Suprapubic skin (tissue), 4 donors: ENCODE results near the gene ITPA. TPM values are rescaled to one million over a fixed set of nuclear protein-coding genes. Genes with fewer than 3 reads are reported as not detected.

Source experiments
- DNase-seq, 2 donors: peaks; one replicate each; pipeline ENCODE4 v3.0.0-alpha.2; 2019; ENCODE audit warnings: low spot score in 2 of 2
- H3K27ac ChIP-seq: fragments of 200-600 bp; sonication (generic); one replicate; pipeline ENCODE4 v1.5.1; 2019
- H3K27me3 ChIP-seq: fragments of 200-600 bp; sonication (generic); one replicate; pipeline ENCODE4 v1.5.1; 2019
- H3K36me3 ChIP-seq: fragments of 200-600 bp; sonication (generic); one replicate; pipeline ENCODE4 v1.5.1; 2019
- H3K4me1 ChIP-seq: fragments of 200-600 bp; sonication (generic); one replicate; pipeline ENCODE4 v1.5.1; 2019
- H3K4me3 ChIP-seq: fragments of 200-600 bp; sonication (generic); one replicate; pipeline ENCODE4 v1.5.1; 2019; ENCODE audit warnings: mild to moderate bottlenecking
- H3K9me3 ChIP-seq: fragments of 200-600 bp; sonication (generic); one replicate; pipeline ENCODE4 v1.5.1; 2019
- CTCF ChIP-seq, 2 donors: fragments of 200-600 bp in 1 of 2; fragments of 450-650 bp in 1 of 2; sonication (generic) in 1 of 2; IDR thresholded peaks; one replicate each; pipeline ENCODE4 v1.5.1; 2016 to 2019; ENCODE audit warnings: antibody characterized with exemption in 2 of 2, mild to moderate bottlenecking in 1 of 2, moderate library complexity in 1 of 2
- EP300 ChIP-seq: sonication (generic); formaldehyde crosslinking; IDR thresholded peaks from one replicate; pipeline ENCODE4 v1.6.1; 2017; ENCODE audit warnings: antibody characterized with exemption
- POLR2A ChIP-seq, 2 donors: fragments of 450-650 bp; IDR thresholded peaks; one replicate each; pipeline ENCODE4 v1.6.1; 2017; ENCODE audit warnings: antibody characterized with exemption in 2 of 2, mild to moderate bottlenecking in 2 of 2, moderate library complexity in 2 of 2
- POLR2AphosphoS5 ChIP-seq, 3 donors: sonication (generic); formaldehyde crosslinking; IDR thresholded peaks; one replicate each; pipeline ENCODE4 v1.6.1; 2017; ENCODE audit warnings: antibody characterized with exemption in 3 of 3
- WGBS: methylation state at CpG from one replicate; pipeline ENCODE4 v1.1.5; 2018; 5-methylcytosine and 5-hydroxymethylcytosine counted together
- total RNA-seq, 4 donors: library from RNA; depleted of rRNA; stranded (reverse); fragments of >200 nt; gene quantifications; one replicate each; pipeline ENCODE4 v1.1.0, GENCODE V29; 2016

Gene ITPA
- total RNA-seq, 4 donors from 2014 or later = 40.5 to 72.4 (median 53.6) TPM

GRCh38 chr20:3227936-3228749 lies 18.8 kb downstream of the ITPA start:
- no peak for DNase-seq
- no peak overlapping the region for H3K4me3 ChIP-seq
- no peaks in the 10 kb centered on the region for H3K9me3 ChIP-seq
- TF ChIP-seq POLR2AphosphoS5 (IDR thresholded peaks at IDR 0.05) = no peak
- TF ChIP-seq POLR2A (IDR thresholded peaks at IDR 0.05) = no peak
- TF ChIP-seq EP300 = no peak
- TF ChIP-seq CTCF (IDR thresholded peaks at IDR 0.05) = no peak
- H3K27ac ChIP-seq = no peak overlapping the region
- H3K27me3 ChIP-seq = no peaks in the 10 kb centered on the region
- H3K36me3 ChIP-seq = peaks cover 16% of the 10 kb centered on the region
- WGBS = 84% methylated on average over 38 of the region's 42 CpGs
- H3K4me1 ChIP-seq = peaks cover 3% of the 10 kb centered on the region

- 94% methylated on average over 8 of the region's 11 CpGs for WGBS
- TF ChIP-seq POLR2A (IDR thresholded peaks at IDR 0.05) (no peak), EP300 (no peak), CTCF (IDR thresholded peaks at IDR 0.05) (no peak), POLR2AphosphoS5 (IDR thresholded peaks at IDR 0.05) (no peak)
- no peak overlapping the region for H3K27ac ChIP-seq
These were observed 19.4 kb downstream of the ITPA start for GRCh38 chr20:3228750-3229032.

GRCh38 chr20:3229158-3229557 lies 19.9 kb downstream of the ITPA start:
- TF ChIP-seq CTCF (IDR thresholded peaks at IDR 0.05) = no peak
- no peak for TF ChIP-seq POLR2A (IDR thresholded peaks at IDR 0.05)
- no peak for TF ChIP-seq POLR2AphosphoS5 (IDR thresholded peaks at IDR 0.05)
- no peak for TF ChIP-seq EP300
- 96% methylated on average over 8 of the region's 22 CpGs for WGBS
- DNase-seq = no peak

More at GRCh38 chr20:3228750-3229032, 19.4 kb downstream of the ITPA start:
- Histone ChIP-seq H3K36me3 (peaks cover 10% of the 10 kb centered on the region), H3K4me1 (no peaks in the 10 kb centered on the region), H3K4me3 (no peak overlapping the region), H3K9me3 (no peaks in the 10 kb centered on the region), H3K27me3 (no peaks in the 10 kb centered on the region)
- no peak for DNase-seq

GRCh38 chr20:3229798-3230197 lies 20.5 kb downstream of the ITPA start:
- Histone ChIP-seq H3K4me3 (no peak overlapping the region), H3K9me3 (no peaks in the 10 kb centered on the region), H3K4me1 (no peaks in the 10 kb centered on the region), H3K27ac (no peak overlapping the region), H3K36me3 (peaks cover 4% of the 10 kb centered on the region), H3K27me3 (no peaks in the 10 kb centered on the region)
- TF ChIP-seq CTCF (IDR thresholded peaks at IDR 0.05) (no peak), POLR2A (IDR thresholded peaks at IDR 0.05) (no peak), EP300 (no peak), POLR2AphosphoS5 (IDR thresholded peaks at IDR 0.05) (no peak)
- WGBS = 87% methylated on average over 8 of the region's 14 CpGs
- no peak for DNase-seq

More at GRCh38 chr20:3229158-3229557, 19.9 kb downstream of the ITPA start:
- Histone ChIP-seq H3K27me3 (no peaks in the 10 kb centered on the region), H3K27ac (no peak overlapping the region), H3K4me3 (no peak overlapping the region), H3K4me1 (no peaks in the 10 kb centered on the region), H3K36me3 (peaks cover 7% of the 10 kb centered on the region), H3K9me3 (no peaks in the 10 kb centered on the region)

- Histone ChIP-seq H3K9me3 (no peaks in the 10 kb centered on the region), H3K36me3 (peaks cover 4% of the 10 kb centered on the region), H3K27ac (no peak overlapping the region), H3K27me3 (no peaks in the 10 kb centered on the region), H3K4me1 (no peaks in the 10 kb centered on the region), H3K4me3 (no peak overlapping the region)
- 93% methylated on average over 19 of the region's 21 CpGs for WGBS
- DNase-seq = no peak
- TF ChIP-seq EP300 = no peak
- no peak for TF ChIP-seq POLR2AphosphoS5 (IDR thresholded peaks at IDR 0.05)
- no peak for TF ChIP-seq CTCF (IDR thresholded peaks at IDR 0.05)
- no peak for TF ChIP-seq POLR2A (IDR thresholded peaks at IDR 0.05)
These were observed 21.8 kb downstream of the ITPA start for GRCh38 chr20:3231116-3231515.
